Measurements from ENCODE around the gene JAK2.

The JAK2 gene

DNA sequence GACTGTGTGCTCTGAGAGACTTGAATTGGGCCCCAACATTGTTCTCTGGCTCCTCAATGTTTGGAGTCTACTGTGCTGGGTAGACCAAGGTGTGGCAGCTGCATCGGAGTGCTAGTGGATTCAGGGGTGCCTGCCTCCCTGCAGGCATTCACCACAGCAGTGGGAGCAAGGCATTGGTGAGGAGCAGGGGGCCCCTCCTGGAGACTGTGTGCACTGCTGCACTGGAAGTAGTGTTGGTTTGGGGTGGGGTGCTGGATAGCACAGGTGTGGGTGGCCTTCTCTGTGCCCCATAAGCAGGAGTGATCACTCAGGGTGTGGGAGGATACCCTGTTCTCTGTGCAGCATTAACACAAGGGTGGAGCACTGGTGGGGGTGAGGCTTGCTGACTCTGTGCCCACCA lies 161.2 kb downstream of the JAK2 start:
- no peak for DNase-seq (ENCODE audit: low read depth)
